ENCODE results near the gene SETD2.
"Not testable (repeated sequence)": the region's sequence is repeated elsewhere in the genome, so short reads cannot be mapped to it uniquely, and the experiment has no call there.

SETD2 gene

DNA sequence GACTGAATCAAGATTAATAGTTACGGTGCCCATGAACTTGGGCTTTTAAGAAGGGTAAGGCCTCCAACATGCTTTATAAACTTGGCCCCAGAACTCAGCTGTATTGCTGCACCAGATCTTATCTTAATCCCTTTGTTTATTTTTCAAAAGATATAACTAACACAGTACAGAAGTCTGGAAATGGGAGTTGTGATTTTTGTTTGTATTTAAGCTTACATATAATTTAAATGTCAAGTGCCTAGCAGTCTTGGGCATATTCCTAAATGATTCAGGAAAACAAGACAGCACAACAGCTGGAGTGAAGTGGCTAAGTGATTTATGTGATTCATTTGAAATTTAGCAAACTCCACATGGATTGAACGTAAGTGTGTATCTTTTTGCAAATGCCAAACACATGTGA lies 128.3 kb downstream of the SETD2 start:
- no peak for DNase-seq (ENCODE audit: low read depth)

DNA sequence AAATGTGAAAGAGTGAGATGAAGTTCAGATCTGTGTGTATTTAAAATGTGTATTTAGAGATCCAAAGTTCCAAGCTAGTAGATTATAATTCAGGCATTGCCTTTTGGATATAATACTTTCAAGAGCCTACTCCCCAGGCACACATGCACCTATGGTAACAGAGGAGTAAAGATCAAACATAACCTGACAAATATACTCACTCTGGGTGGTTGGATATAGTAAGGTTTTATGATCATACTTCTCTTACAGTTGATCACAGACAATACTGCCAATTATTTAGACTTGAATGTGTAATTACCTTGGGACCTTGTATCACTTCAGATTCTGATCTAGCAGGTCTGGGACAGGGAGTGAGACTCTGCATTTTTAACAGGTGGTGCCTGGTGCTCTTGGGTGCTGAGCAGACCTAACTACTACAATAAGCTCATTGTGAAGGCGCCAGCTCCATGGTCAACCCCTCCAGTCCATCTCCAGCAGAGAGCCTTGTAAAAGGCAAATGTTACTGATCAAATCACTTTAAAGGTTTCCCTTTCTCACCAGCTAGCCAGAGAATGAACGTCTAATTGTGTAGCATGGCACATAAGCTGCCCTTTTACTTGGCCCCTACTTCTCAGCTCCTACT lies 128.9 kb downstream of the SETD2 start:
- DNase-seq (ENCODE audit: low read depth) = no peak

DNA sequence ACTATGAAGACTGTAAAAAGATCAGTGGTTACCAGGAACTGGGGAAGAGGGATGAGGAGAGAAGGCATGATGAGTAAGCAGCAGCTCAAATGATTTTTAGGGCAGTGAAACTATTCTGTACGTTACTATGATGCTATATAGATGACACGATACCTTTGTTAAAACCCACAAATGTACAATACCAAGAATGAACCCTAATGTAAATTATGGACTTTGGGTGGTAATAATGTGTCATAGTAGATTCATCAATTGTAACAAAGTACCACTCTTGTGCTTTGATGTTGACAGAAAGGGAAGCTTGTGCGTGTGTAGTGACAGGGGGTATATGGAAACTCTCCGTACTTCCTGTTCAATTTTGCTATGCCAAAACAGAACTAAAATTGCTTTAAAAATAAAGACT lies 132.9 kb downstream of the SETD2 start:
- DNase-seq (ENCODE audit: low read depth) = not testable (repeated sequence)

DNA sequence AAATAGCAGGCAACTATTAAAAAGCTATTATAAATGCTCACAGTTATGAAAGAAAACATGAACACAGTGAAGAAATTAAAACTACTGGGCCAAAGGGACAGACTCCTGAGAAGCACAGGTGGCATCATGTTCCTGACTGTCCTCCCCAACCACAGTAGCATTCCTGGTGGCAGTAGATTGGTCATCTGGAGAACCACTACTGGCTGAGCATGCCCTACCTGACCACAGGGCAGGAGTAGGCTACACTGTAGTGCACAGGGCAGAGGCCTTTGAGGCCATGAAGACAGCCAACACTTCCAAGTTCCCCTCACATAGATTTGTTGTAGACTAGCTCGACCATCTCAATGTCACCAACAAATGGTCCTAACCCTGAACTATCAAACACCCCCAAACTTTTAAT lies 135.2 kb downstream of the SETD2 start:
- no peak for DNase-seq (ENCODE audit: low read depth)

DNA sequence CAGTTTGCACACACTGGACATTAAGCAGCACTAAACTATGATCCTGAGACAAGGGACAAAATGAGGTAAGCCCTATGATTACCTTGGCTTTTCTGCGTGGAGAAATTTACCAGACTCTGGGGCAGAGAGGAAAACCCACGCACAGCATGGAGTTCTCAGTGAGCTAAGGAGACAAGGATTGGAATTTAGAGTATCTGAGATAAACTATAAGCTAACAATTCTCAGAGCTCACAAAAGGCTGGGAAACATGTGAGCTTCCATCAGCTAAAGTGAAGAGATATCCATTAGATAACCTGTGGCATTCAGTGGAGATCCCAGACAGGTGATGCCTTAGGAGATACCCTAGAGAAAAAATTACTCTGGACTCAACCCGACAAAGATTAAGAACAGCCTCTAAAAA lies 135.8 kb downstream of the SETD2 start:
- DNase-seq (ENCODE audit: low read depth) = no peak

DNA sequence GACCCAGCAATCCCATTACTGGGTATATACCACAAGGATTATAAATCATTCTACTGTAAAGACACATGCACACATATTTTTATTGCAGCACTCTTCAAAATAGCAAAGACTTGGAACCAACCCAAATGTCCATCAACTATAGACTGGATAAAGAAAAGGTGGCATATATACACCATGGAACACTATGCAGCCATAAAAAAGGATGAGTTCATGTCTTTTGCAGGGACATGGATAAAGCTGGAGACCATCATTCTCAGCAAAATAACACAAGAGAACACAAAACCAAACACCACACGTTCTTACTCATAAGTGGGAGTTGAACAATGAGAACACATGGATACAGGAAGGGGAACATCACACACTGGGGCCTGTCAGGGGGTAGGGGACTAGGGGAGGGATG lies 137.5 kb downstream of the SETD2 start:
- DNase-seq (ENCODE audit: low read depth) = not testable (repeated sequence)

DNA sequence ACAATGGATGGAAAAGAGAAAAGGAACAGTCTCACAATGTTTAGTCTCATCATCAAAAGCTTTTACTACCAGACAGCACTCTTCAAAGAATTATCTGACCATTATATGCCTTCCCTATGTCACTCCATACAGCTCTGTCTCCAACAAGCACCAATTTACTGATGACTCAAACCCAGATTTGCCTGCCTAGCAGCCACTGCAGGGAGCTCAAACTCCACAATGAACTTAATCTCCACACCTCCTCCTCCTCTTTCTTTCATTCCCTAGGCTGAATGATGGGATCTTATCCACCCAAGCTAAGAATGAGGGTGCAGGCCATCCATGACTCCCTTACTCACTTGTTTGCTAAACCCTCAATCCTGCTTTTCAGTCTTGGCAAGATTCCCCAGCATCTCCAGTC lies 139.0 kb downstream of the SETD2 start:
- DNase-seq (ENCODE audit: low read depth) = no peak

DNA sequence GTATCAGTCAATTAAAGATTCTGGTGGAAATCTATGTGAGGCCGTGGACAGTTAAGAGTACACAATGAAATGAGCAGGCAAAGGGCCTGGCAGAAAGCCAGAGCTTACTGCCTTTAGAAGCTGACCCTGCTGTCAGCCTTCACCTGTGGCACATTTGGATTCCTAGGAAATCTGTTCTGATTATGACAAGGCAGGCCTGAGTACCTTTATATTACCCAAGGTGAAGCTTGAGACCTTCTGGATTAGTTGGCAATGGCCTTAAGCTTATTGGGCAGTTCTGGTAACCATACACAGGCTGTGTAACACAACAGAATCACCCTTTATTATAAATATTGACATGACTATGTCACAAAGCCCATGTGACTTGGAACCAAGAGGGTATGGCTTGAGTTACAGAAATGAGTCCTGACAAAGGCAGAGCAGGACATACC lies 141.3 kb downstream of the SETD2 start:
- DNase-seq (ENCODE audit: low read depth) = no peak

DNA sequence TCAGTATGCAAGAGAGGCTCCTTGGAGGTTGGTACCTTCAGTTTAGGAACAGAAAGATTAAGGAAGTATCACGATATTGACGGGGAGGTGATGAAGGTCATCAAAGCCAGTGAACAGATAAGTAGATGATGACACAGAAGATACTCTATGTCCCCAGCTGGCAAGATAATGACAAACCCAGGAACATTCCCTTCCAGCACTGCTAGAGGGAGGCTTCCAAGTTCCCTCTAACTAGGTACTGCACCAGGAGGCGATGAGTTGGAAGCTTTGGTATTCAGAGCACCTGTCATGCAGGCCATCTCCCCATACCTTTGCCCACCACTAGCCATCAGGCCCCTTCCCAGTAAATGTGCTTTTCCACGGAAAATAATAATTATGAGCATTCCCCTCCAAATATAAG lies 143.6 kb downstream of the SETD2 start:
- DNase-seq (ENCODE audit: low read depth) = no peak

DNA sequence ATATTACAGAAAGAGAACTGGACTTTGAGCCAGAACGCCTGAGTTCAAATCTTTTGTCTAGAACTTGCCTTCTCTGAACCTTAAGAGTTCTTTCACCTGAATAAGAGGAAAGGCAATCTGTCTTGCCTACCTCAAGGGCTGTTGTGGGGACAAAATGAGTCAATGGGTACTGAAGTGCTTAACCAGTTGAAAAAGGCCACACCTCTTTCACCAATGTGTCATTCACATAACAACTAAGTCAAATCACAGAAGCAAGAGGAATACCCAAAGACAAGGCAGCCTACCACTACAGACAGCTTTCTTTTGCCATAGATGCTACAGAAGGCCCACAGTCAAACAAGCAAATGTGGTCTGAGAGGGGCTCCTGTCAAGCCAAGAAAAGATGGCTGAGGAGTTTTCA lies 144.7 kb downstream of the SETD2 start:
- no peak for DNase-seq (ENCODE audit: low read depth)

DNA sequence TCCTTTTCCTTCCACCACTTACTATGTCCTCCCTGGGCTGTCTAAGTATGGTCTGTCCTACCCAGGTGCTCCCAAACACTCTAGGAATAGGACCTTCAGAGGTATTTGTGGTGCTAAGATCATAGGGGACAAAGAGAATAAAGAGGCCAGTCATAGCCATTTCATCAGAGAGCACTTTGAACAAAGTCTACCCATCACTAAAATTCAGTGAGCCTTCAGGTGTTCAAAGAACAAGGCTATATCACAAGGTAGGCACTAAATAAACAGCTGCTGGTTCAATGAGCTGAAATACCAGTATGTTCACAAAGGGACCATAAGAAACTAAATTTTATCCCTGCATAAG lies 145.7 kb downstream of the SETD2 start:
- DNase-seq (ENCODE audit: low read depth) = no peak

DNA sequence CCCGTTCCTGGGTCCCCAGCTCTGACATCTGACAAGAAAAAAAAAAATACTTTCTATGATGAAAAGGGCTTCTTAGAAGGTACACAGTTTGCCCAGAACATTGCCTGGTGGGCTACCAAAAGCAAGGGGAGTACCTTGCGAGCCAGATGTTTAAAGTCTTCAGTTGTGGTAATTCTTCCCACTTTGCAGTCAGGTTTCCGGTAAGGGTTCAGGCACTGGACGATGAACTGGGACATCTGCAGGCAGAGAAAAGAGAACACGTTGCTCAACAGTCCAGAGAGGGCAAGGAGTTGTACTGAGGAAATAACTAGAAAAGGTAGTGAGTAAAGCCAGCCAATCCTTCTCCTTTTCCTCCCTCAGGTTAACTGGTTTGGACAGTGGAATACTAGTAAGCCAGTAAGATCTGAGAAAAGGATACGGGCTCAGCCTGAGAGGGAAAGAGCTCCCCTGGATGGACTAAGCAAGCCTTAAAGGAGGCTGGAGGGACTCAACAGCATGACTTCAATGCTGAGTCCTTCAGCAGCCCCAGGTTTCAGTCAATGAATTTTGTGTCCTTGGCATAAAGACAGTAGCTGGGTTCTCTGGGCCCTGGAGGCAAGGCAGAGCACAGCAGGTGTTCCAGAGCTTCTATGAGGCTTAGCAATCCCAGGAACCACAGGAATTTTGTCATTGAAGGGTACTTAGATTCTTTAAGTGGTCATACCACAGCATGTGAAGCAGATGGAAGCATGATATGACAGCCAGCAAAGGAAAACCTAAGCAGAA lies 146.2 kb downstream of the SETD2 start:
- no peak for DNase-seq (ENCODE audit: low read depth)

DNA sequence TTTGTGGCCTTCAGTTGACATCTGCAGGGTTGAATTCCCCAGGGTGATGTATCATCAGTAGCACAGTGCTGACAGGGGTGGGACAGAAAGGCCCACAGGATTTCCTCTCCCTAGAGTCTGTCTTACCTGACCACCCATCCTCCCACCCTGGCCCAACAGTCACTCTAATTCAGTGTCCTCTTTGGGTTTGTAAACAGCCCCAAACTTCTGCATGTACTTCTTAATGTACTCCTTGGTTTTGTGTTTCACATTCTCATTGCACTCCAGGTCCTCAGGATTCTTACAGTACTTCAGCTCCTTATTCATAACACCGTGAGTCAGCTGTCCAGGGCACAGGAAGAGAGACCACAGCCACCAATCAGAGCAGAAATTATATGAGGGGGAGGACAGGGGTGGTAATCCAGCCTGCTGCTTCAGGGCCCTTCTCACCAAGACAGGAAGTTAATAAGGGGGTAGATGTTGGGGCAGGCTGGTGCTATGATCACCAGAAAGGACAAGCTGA lies 146.9 kb downstream of the SETD2 start:
- no peak for DNase-seq (ENCODE audit: low read depth)

DNA sequence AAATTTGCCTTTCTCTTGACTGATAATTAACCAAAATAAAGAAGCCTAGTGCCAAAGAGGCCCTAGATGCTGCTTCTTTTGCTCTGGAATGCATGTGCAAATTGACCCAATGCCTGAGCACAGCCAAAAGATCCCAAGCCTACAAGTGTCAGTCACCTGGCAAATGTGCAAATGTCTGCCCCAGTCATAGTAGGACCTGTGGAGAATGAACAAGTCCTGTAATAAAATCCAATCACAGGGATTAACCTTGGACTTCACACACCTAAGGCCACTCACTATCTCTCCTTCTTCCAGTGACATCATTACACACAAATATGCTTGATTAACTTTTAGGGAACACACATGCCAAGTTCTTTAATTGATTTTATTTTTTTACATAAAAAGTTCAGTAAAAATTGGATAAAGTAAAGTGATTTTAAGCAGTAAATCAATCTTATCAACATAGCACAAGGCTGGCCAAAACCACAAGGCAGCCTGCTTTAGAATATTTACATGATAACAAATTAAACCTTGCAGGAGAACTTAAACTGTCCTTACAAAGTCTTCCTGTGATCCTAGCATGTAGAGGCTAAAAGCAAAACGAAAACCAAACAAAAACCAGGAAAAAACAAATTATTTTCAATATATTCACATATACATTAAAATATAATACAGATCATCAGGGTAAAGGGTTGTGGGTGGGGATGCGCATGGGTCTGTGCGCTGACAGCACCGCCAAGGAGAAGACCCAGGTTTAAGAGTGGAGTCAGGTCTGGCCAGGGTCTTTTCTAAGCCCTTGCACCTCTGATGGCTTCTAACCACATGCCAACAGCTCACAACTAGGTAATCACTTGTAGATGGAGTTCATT lies 147.6 kb downstream of the SETD2 start:
- DNase-seq (ENCODE audit: low read depth) = no peak

DNA sequence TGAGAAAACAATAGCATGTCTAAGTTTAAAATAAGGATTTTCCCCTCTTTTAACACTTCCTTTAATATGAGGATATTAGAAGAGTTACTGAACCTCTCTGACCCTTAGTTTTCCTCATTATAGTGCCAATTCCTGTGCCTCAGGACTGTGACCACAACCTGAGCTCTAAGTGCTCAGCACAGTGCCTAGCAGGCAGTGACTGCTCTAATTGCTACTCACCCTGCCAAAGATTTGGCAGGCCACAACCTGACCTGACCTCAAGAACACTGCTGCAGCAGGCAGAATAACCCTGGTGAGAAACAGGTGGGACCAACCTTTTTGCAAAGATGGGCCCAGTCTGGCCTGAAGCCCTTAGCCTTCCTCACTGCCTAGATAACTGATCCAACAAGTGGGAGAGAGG lies 148.8 kb downstream of the SETD2 start:
- DNase-seq (ENCODE audit: low read depth) = no peak

DNA sequence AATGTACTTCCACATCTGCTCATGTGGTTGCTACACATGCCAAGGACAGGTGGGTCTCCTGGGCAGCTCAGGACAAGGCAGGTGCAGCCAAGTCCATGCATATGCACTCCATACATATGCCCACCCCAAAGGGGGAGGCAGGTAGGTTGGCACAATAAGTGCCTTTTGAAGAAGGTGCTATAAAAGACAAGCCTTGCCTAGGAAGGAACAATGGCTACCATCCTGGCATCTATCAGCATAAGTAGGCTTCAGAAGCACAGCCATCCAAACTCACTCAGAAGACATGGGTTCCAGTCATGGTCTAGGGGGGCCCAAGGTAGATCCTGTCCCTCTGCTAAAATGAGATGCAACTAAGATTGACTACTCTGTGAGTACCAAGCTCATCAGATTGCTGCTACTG lies 149.9 kb downstream of the SETD2 start:
- no peak for DNase-seq (ENCODE audit: low read depth)

DNA sequence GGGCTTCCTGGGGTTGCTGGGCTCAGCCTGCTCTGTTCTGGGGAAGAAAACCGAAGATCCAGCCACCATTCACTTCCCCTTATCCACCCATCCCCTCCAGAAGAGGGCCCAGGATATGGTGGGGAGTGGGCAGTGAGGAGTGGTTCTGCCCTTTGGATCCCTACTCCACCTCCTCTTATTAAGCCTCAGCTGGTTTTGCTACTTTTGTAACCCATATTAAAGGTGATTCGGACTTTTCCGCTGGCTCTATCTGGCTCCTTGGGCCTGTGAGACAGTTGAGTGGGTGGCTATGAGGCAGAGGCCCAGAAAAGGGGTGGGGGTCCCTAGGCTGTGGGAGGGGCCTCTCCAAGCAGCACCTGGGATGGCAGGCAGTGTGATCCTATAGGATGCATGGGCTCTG lies 150.7 kb downstream of the SETD2 start:
- DNase-seq (ENCODE audit: low read depth) = no peak

DNA sequence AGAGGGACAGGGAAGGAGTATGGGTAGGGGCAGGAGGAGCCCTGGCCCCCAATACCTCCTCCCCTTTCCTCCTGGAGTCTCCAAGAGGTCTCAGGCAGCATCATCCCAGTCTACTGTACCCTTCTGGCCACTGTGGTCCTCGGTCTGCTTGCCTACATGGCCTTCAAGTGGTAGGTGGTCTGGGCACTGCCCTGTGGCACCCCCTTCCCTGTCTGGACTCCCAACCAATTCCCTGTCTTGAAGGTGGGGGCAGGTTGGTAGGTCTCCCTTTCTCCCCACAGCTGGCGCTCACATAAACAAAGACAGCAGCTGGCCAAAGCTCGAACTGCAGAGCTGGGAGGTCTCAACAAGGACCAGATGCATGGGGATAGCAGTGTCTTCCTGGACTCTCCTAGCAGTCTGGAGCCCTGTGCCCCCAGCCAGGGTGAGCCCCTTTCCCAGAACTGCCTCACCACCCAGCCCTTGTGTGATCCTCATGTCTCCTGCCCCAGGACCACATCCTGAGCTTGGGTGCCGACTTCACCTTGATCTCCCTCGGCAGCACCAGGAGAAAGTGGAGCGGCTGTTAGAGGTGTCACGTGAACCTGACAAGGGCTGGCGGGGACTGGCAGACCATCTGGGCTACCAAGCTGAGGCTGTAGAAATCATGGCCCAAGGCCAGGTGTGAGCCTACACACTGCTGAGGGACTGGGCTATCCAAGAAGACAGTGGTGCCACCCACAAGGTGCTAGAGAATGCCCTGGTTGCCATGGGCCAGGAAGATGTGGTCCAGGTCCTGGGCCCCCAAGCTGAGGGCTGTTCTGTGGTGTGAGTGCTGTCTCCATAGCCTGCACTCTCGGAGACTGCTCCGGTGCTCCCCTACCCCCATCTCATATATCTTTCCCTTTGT lies 151.3 kb downstream of the SETD2 start:
- no peak for DNase-seq (ENCODE audit: low read depth)

DNA sequence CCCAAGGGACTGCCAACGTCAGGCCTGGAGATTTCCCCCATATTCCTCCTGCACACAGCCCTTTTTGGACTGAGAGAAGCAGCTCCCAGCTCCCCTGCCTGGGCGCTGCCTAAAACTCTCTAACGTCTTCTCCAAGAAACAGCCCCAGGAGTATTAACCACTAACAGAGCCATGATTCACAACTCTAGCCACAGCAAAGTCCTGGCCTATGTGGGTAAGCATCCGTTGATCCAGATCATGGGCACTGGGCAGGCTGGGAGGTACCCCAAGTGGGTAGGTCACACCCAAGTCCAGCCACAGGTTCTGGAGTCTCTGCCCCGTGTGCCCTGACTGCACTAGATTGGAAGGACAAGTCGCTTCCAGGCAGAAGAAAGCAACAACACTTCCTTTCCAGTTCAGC lies 152.5 kb downstream of the SETD2 start:
- no peak for DNase-seq (ENCODE audit: low read depth)

DNA sequence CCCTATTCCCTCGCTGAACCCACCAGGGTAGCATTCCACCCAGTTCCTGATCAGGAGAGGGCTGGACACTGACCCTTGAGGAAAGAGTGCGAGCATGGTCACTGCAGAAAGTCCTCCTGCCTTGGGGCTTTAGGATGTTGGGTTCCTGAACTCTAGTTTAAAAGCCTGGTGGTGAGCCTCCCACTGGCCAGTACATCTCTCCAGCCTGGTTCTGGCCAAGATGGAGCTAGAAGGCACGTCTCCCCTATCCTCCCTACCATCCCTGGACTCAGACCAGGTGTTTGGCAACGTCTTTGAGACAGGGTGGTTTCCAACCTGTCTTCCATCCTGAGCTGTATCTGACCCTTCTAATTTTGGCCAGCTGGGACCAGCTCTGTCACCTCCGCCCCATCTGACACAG lies 153.0 kb downstream of the SETD2 start:
- no peak for DNase-seq (ENCODE audit: low read depth)

DNA sequence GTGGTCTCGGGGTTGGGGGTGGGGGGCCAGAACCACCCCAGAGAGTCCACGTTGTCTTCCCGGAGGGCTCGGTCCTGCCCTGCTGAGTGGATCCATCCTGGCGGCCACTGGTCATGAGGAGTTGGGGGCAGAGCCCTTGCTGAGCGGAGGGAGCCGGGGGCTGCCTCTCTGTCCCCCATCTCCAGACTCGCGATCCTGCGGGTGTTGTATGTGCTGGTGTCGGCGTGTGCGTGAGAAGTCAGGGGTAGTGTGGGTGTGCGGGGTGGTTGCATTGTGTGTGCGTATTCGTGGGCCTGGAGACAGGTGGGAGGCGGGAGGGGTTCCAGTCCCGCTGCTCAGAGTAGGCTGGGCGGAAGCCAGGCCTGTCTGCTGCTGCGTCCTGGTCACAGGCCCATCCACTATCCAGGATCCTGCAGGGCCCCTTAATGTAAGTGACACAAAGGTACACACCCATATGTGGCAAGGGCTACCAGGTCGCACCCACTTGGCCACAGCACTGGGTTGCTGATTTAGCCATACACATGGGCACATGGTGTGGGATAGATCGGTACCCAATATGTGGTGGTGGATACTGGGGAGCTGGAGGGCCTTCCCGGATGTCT lies 153.7 kb downstream of the SETD2 start:
- DNase-seq (ENCODE audit: low read depth) = no peak
